Fibroblast of lung (primary cell): ENCODE results near the gene HAGH.

Source experiments
- EZH2 ChIP-seq: IDR thresholded peaks from 2 replicates; pipeline ENCODE4 v1.5.1; 2012; ENCODE audit warnings: low read length, control low read depth, mild to moderate bottlenecking; ENCODE audit errors: missing control alignments
- TF ChIP-seq, protein P1 (sequence below), 2 donors: IDR thresholded peaks in 1 of 2; conservative IDR thresholded peaks in 1 of 2; 1 replicate in 1 of 2; 2 replicates in 1 of 2; pipeline ENCODE4 v1.5.1; 2011 to 2012; ENCODE audit warnings: low read length in 2 of 2, control low read depth in 1 of 2, inconsistent platforms in 1 of 2, low read depth in 1 of 2, mild to moderate bottlenecking in 1 of 2

DNA sequence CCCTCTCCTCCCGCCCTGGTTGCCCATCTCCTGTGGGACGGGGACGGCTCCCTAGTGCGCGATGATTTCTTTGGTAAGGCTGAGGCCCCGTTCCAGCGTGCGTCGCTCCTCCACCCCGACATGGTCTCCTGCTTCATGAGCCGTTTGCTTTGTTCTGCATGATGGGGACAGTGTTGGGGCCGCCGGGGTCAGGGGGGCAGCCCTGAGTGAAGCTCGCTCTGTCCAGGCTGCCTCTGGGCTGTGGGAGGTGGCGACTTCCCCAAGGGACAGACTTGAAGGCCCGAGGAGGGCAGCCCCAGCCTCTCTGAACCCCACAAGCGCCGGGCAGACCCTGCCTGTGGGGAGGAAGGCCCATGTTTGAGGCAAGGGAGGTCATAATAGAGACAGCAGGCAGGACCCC, 67.7 kb downstream of the HAGH start:
- TF ChIP-seq, protein P1, sequence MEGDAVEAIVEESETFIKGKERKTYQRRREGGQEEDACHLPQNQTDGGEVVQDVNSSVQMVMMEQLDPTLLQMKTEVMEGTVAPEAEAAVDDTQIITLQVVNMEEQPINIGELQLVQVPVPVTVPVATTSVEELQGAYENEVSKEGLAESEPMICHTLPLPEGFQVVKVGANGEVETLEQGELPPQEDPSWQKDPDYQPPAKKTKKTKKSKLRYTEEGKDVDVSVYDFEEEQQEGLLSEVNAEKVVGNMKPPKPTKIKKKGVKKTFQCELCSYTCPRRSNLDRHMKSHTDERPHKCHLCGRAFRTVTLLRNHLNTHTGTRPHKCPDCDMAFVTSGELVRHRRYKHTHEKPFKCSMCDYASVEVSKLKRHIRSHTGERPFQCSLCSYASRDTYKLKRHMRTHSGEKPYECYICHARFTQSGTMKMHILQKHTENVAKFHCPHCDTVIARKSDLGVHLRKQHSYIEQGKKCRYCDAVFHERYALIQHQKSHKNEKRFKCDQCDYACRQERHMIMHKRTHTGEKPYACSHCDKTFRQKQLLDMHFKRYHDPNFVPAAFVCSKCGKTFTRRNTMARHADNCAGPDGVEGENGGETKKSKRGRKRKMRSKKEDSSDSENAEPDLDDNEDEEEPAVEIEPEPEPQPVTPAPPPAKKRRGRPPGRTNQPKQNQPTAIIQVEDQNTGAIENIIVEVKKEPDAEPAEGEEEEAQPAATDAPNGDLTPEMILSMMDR (conservative IDR thresholded peaks at IDR 0.05 in 1 of 2, IDR thresholded peaks at IDR 0.05 in 1 of 2; ENCODE audit: low read depth in 1 of 2, low read length in 2 of 2), result no peak
- no peak for TF ChIP-seq EZH2
